NCI-H1436 treated with DMSO at 0.1 percent for 48 hours (cell line): ENCODE data around the gene HMGCS2.

ENCODE experiments used
- DNase-seq: peaks from one replicate; lab custom pipeline; 2025; lab: John Stamatoyannopoulos, UW

The HMGCS2 gene

GRCh38 chr1:119701659-119702058, 67.0 kb downstream of the HMGCS2 start:
- DNase-seq = no peak

GRCh38 chr1:119700326-119700725, 68.4 kb downstream of the HMGCS2 start:
- no peak for DNase-seq
